Measurements from ENCODE around the gene MALT1. TPM values are rescaled to one million over a fixed set of nuclear protein-coding genes. Genes with fewer than 3 reads are reported as not detected.

MALT1 gene
- total RNA-seq, 1 donor from 2014 or later = 14.1 TPM

DNA sequence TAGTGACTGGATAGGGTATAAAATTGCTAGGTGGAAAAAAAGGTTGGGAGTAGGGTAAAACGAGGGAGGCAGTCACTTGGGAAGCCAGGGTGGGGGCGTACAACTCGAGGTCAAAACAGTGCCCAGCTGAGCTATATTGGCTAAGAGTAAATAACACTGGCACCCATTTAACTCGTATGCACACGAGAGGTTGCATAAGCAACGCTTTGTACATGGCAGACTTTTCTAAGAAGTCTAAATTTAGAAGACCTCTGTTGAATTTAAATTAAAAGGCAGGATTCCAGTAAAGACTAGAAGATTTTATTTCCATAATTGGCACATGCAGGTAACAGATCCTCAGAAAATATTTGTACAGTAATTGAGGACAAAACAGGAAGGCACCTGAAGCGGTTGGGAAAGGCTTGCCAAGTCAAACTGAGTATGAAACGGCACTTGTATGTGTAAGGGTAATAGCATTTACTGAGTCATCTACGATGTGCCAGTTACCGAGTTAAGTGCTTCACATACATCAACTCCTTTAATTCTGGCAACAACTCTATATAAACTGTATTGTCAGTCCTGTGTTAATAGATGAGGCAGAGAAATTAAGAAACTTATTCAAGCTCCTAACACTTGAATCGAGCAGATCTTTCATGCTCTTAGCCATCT, 1.4 kb upstream of the MALT1 start:
- Mint-ChIP-seq H3K4me3 (ENCODE audit: low read depth) (peak overlapping the region; percentile 80), H3K27me3 (peaks cover 28% of the 10 kb centered on the region), H3K4me1 (ENCODE audit: low read depth) (peaks cover 7% of the 10 kb centered on the region), H3K27ac (no peak overlapping the region), H3K36me3 (ENCODE audit: insufficient read depth) (no peaks in the 10 kb centered on the region), H3K9me3 (ENCODE audit: low read depth) (no peaks in the 10 kb centered on the region)
- TF ChIP-seq CTCF (IDR thresholded peaks at IDR 0.05; ENCODE audit: unreplicated experiment) = no peak
- DNase-seq (ENCODE audit: low spot score, unreplicated experiment) = no peak

DNA sequence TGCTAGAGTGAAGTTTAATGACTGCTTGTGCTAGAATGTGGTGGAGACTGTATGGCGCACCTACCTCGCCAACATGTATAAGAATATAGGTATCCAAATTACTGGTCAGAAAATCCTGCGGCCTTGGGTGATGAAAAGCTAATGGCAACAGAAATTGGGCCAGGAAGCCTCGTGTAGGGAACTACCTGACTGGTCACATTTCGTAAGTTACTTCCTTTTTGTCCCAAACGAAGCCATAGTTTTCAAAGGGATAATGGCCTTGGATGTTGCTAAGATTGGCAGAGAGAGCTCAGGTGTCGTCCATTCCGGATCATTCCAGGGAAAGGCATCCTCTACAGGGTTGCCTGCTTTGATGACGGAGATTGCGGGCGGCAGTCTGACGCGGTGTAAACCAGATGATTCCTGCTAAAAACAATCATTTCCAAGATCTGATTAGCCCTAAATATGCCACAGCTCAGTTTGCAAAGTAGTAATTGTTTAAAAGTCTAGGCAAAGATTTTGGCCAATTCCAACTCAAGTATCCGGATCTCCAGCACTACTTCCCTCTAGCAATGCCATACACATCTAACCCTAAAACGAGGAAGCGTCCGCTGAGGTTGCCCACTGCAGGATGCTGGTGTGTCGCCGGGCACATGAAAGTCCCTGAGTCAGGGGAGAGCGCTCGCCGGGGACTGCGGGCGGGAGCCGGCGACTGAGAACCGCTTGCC, 708 bp upstream of the MALT1 start:
- H3K4me1 Mint-ChIP-seq (ENCODE audit: low read depth) = peaks cover 7% of the 10 kb centered on the region
- DNase-seq (ENCODE audit: low spot score, unreplicated experiment) = no peak

DNA sequence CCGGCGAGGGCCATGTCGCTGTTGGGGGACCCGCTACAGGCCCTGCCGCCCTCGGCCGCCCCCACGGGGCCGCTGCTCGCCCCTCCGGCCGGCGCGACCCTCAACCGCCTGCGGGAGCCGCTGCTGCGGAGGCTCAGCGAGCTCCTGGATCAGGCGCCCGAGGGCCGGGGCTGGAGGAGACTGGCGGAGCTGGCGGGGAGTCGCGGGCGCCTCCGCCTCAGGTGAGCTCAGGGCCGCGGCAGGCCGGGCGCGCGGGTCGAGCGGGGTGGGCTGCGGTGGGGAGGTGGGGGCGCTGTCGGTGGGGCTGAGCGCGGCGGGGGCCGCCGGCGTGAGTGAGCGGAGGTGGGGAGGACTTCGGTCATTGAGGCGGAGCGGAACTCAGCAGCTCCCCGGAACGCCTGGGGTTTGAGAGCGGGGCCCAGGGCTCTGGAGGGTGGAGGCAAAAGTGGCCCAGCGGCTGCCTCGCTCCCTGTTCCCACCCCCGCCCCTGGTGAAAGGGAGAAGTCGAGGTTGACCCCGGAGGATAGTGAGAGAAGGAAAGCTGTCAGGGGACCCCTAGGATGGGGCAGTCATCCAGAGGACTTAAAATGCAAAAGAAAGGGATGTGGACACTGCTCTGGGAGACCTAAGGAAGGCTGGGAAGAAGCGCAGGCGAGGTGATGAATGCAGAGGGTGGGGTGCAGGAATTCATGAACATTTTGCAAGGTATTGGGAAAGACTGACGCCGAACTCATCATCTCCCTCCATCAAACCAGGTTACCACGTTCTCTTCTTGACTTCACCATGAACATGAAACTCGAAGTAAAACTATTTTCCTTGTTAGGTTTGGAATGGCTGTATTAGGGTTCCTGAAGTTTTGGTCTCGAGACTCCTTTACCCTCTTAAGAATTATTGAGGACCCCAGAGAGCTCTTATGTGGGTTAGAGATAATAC, 633 bp downstream of the MALT1 start:
- no peaks in the 10 kb centered on the region for H3K9me3 Mint-ChIP-seq (ENCODE audit: low read depth)
- H3K36me3 Mint-ChIP-seq (ENCODE audit: insufficient read depth) = no peaks in the 10 kb centered on the region
- DNase-seq (ENCODE audit: low spot score, unreplicated experiment) = peak; percentile 69
- H3K4me3 Mint-ChIP-seq (ENCODE audit: low read depth) = peak overlapping the region; percentile 88
- TF ChIP-seq CTCF (IDR thresholded peaks at IDR 0.05; ENCODE audit: unreplicated experiment) = peak; percentile 46
- peaks cover 28% of the 10 kb centered on the region for H3K27me3 Mint-ChIP-seq
- peaks cover 7% of the 10 kb centered on the region for H3K4me1 Mint-ChIP-seq (ENCODE audit: low read depth)
- H3K27ac Mint-ChIP-seq = peak overlapping the region; percentile 96

More for the DNA sequence above, 708 bp upstream of the MALT1 start:
- H3K36me3 Mint-ChIP-seq (ENCODE audit: insufficient read depth) = no peaks in the 10 kb centered on the region
- no peak for TF ChIP-seq CTCF (IDR thresholded peaks at IDR 0.05; ENCODE audit: unreplicated experiment)
- H3K4me3 Mint-ChIP-seq (ENCODE audit: low read depth) = peak overlapping the region; percentile 80
- peak overlapping the region; percentile 42 for H3K27ac Mint-ChIP-seq
- no peaks in the 10 kb centered on the region for H3K9me3 Mint-ChIP-seq (ENCODE audit: low read depth)
- H3K27me3 Mint-ChIP-seq = peaks cover 28% of the 10 kb centered on the region

DNA sequence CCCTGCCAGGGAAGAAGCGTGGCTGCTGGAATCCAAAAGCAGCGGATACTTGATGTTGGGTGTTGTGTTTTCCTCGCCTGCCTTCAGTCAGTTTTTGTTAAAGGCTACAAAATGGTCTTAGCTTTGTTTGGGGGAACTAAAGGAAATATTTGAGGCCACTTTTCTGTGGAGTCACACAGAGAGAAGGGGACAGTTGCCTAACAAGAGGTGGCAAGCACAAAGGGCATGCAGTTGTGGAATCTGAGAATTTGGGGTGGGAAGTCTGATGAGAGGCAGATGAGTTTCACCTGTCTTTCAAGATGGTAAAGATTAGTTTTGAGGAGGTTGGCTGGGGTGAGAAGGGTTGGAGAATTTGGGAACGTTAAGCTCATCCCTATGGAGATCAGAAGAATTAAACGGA, 2.9 kb downstream of the MALT1 start:
- peaks cover 1% of the 10 kb centered on the region for H3K36me3 Mint-ChIP-seq (ENCODE audit: insufficient read depth)
- TF ChIP-seq CTCF (IDR thresholded peaks at IDR 0.05; ENCODE audit: unreplicated experiment) = no peak
- no peak overlapping the region for H3K4me3 Mint-ChIP-seq (ENCODE audit: low read depth)
- DNase-seq (ENCODE audit: low spot score, unreplicated experiment) = no peak
- H3K9me3 Mint-ChIP-seq (ENCODE audit: low read depth) = no peaks in the 10 kb centered on the region
- peaks cover 16% of the 10 kb centered on the region for H3K27me3 Mint-ChIP-seq
- peaks cover 7% of the 10 kb centered on the region for H3K4me1 Mint-ChIP-seq (ENCODE audit: low read depth)
- H3K27ac Mint-ChIP-seq = no peak overlapping the region

GRCh38 chr18:58674863-58675472, 3.7 kb downstream of the MALT1 start:
- H3K27ac Mint-ChIP-seq = no peak overlapping the region
- peaks cover 7% of the 10 kb centered on the region for H3K4me1 Mint-ChIP-seq (ENCODE audit: low read depth)
- peaks cover 1% of the 10 kb centered on the region for H3K36me3 Mint-ChIP-seq (ENCODE audit: insufficient read depth)
- no peaks in the 10 kb centered on the region for H3K9me3 Mint-ChIP-seq (ENCODE audit: low read depth)
- no peak overlapping the region for H3K4me3 Mint-ChIP-seq (ENCODE audit: low read depth)
- peaks cover 9% of the 10 kb centered on the region for H3K27me3 Mint-ChIP-seq
- DNase-seq (ENCODE audit: low spot score, unreplicated experiment) = no peak
- TF ChIP-seq CTCF (IDR thresholded peaks at IDR 0.05; ENCODE audit: unreplicated experiment) = no peak
